ENCODE measurements around the gene SUFU.

Gene SUFU

DNA sequence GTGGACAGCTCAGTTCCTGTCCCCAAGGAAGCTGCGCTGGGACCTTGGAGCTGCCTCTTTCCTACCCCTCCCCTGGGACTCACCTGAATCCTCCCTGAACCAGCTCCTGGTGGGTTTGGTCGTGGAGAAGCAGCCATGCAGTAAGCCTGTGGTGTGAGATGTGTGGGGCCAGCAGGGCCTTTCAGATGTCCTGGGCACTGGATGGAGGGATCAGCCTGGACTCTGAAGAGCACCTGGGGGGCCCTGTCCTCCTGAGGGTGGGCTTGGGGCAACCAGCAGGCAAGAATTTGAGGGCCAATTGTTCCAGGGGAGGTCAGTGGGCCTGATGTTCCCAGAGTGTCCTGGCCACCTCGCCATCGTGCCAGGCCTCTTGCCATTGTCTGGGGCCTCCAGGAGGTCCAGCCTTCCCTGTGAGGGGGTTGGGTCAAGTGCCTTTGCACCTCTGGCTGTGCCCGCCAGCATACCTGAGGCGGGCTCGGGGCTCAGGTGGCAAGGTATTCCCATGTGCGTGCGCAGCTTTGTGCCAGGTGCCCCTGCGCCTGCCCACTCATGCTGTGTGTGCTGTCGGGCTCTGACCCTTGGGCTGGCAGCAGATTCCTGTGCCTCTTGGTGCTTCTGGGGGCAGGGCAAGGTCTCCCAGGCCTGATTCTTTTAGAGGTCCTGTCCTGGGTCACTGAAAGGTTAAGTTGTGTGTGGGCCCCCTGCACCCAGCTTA, 147.8 kb downstream of the SUFU start:
- DNase-seq (ENCODE audit: low read depth in 2 of 2): no peak
- TF ChIP-seq, protein P1, sequence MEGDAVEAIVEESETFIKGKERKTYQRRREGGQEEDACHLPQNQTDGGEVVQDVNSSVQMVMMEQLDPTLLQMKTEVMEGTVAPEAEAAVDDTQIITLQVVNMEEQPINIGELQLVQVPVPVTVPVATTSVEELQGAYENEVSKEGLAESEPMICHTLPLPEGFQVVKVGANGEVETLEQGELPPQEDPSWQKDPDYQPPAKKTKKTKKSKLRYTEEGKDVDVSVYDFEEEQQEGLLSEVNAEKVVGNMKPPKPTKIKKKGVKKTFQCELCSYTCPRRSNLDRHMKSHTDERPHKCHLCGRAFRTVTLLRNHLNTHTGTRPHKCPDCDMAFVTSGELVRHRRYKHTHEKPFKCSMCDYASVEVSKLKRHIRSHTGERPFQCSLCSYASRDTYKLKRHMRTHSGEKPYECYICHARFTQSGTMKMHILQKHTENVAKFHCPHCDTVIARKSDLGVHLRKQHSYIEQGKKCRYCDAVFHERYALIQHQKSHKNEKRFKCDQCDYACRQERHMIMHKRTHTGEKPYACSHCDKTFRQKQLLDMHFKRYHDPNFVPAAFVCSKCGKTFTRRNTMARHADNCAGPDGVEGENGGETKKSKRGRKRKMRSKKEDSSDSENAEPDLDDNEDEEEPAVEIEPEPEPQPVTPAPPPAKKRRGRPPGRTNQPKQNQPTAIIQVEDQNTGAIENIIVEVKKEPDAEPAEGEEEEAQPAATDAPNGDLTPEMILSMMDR (IDR thresholded peaks at IDR 0.05; ENCODE audit: low read depth, low read length): no peak
- no peak overlapping the region for H3K4me3 ChIP-seq (replicated peaks in 1 of 2; ENCODE audit: low read depth in 2 of 2, low read length in 2 of 2)

GRCh38 chr10:102652170-102652916, 148.6 kb downstream of the SUFU start:
- TF ChIP-seq, protein P1 (IDR thresholded peaks at IDR 0.05; ENCODE audit: low read depth, low read length): no peak
- no peak overlapping the region for H3K4me3 ChIP-seq (replicated peaks in 1 of 2; ENCODE audit: low read depth in 2 of 2, low read length in 2 of 2)
- DNase-seq (ENCODE audit: low read depth in 2 of 2): no peak

GRCh38 chr10:102653060-102653459, 149.3 kb downstream of the SUFU start:
- no peak for DNase-seq (ENCODE audit: low read depth in 2 of 2)
- TF ChIP-seq, protein P1 (IDR thresholded peaks at IDR 0.05; ENCODE audit: low read depth, low read length): no peak
- H3K4me3 ChIP-seq (replicated peaks in 1 of 2; ENCODE audit: low read depth in 2 of 2, low read length in 2 of 2): no peak overlapping the region

DNA sequence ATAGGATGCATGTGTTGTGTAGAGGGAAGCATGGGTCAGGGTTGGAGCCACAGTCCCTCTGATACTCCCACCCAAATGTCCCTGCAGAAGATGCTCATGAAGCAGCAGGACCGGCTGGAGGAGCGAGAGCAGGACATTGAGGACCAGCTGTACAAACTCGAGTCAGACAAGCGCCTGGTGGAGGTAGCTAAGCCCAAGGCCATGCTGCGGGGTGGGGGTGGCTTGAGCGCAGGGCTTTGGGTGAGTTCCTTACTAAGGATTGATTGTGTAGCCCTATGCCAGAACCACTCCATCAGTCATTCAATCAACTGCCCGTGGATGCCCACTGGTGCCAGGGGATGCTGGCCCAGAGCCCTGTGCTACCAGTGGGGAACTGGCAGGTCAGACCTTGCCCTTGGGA, 150.8 kb downstream of the SUFU start:
- no peak for DNase-seq (ENCODE audit: low read depth in 2 of 2)
- no peak overlapping the region for H3K4me3 ChIP-seq (replicated peaks in 1 of 2; ENCODE audit: low read depth in 2 of 2, low read length in 2 of 2)
- TF ChIP-seq, protein P1 (IDR thresholded peaks at IDR 0.05; ENCODE audit: low read depth, low read length): no peak

- TF ChIP-seq, protein P1 (IDR thresholded peaks at IDR 0.05; ENCODE audit: low read depth, low read length): no peak
- DNase-seq (ENCODE audit: low read depth in 2 of 2): no peak
- H3K4me3 ChIP-seq (replicated peaks in 1 of 2; ENCODE audit: low read depth in 2 of 2, low read length in 2 of 2): no peak overlapping the region
Measured at GRCh38 chr10:102654969-102655368, 151.2 kb downstream of the SUFU start.

- TF ChIP-seq, protein P1 (IDR thresholded peaks at IDR 0.05; ENCODE audit: low read depth, low read length): no peak
- H3K4me3 ChIP-seq (replicated peaks in 1 of 2; ENCODE audit: low read depth in 2 of 2, low read length in 2 of 2): no peak overlapping the region
- no peak for DNase-seq (ENCODE audit: low read depth in 2 of 2)
Measured at GRCh38 chr10:102656026-102656425, 152.3 kb downstream of the SUFU start.
